Skeletal muscle tissue (tissue), 1 donor: ENCODE data around the gene PHYHD1. TPM values are rescaled to one million over a fixed set of nuclear protein-coding genes. Genes with fewer than 3 reads are reported as not detected.

Source experiments
- total RNA-seq: library from RNA; depleted of rRNA; stranded (reverse); fragments of >200 nt; gene quantifications from one replicate; pipeline ENCODE4 v1.2.3, GENCODE V29; 2014

The PHYHD1 gene
- total RNA-seq, 1 donor from 2014 or later = 17.7 TPM

Other genes with a start within 250 kb of the PHYHD1 start
- 336 TPM for gene SET, start 231.8 kb upstream of the PHYHD1 start, total RNA-seq
- gene PKN3, start 218.5 kb upstream of the PHYHD1 start, total RNA-seq = 2.1 TPM
- gene ZDHHC12, start 196.9 kb upstream of the PHYHD1 start, total RNA-seq = 2.6 TPM
- 14.6 TPM for gene ZER1, start 149.1 kb upstream of the PHYHD1 start, total RNA-seq
- 9.4 TPM for gene TBC1D13, start 133.7 kb upstream of the PHYHD1 start, total RNA-seq
- 19.3 TPM for gene ENDOG, start 102.5 kb upstream of the PHYHD1 start, total RNA-seq
- 11.0 TPM for gene SPOUT1, start 91.2 kb upstream of the PHYHD1 start, total RNA-seq
- 2.1 TPM for gene KYAT1, start 39.0 kb upstream of the PHYHD1 start, total RNA-seq
- gene LRRC8A, start 38.8 kb upstream of the PHYHD1 start, total RNA-seq = 9.9 TPM
- gene DOLK, start 26.6 kb downstream of the PHYHD1 start, total RNA-seq = 11.5 TPM
- 36.5 TPM for gene NUP188, start 26.7 kb downstream of the PHYHD1 start, total RNA-seq
- 25.1 TPM for gene SH3GLB2, start 107.3 kb downstream of the PHYHD1 start, total RNA-seq
- 12.0 TPM for gene MIGA2, start 115.6 kb downstream of the PHYHD1 start, total RNA-seq
- 5.2 TPM for gene DOLPP1, start 160.1 kb downstream of the PHYHD1 start, total RNA-seq
- 27.1 TPM for gene CRAT, start 189.8 kb downstream of the PHYHD1 start, total RNA-seq
- gene PTPA, start 190.4 kb downstream of the PHYHD1 start, total RNA-seq = 66.8 TPM